T-helper 1 cell treated with Interleukin-12 subunit alpha and Interleukin-12 subunit beta and Interleukin-4 antibody, amounts not matched to agents 30 ng/mL and 1 ng/mL, for 36 hours (primary cell): Measurements from ENCODE around the gene KCNMB1. TPM values are rescaled to one million over a fixed set of nuclear protein-coding genes. Genes with fewer than 3 reads are reported as not detected.

Experiments used
- intact Hi-C: fragments of 100-400 bp; cut with micrococcal nuclease; formaldehyde crosslinking; loops from one replicate; pipeline ENCODE4 v1.15.1; 2024
- total RNA-seq: library from RNA; stranded (reverse); gene quantifications from 2 replicates; pipeline ENCODE4 v1.2.3, GENCODE V29; 2022

KCNMB1 gene
- not detected in 2 replicates for total RNA-seq

- intact Hi-C loops: no loop called here
These were observed at the start of gene KCNMB1 for GRCh38 chr5:170388818-170389549. Gene KCNMB1, minus strand, starts transcription at chr5:170389367. Its CDS starts 3,920 bp downstream, at chr5:170385447.

GRCh38 chr5:170438581-170438980 lies 49.4 kb upstream of the KCNMB1 start:
- intact Hi-C loops: no loop called here

GRCh38 chr5:170437621-170438375 lies 48.6 kb upstream of the KCNMB1 start:
- intact Hi-C loops: no loop called here

- intact Hi-C loops: no loop called here
These were observed 47.2 kb upstream of the KCNMB1 start for GRCh38 chr5:170436335-170436734.

- intact Hi-C loops: loop anchor here (1.0 kb wide), 2 partner anchors 188 to 198 kb away; no protein-coding TSS in a partner anchor
These were observed 45.9 kb upstream of the KCNMB1 start for GRCh38 chr5:170434966-170435605.

- intact Hi-C loops: no loop called here
These were observed 43.5 kb upstream of the KCNMB1 start for GRCh38 chr5:170432669-170433068.

GRCh38 chr5:170431571-170431970 lies 42.4 kb upstream of the KCNMB1 start:
- intact Hi-C loops: no loop called here

- intact Hi-C loops: no loop called here
These were observed 41.8 kb upstream of the KCNMB1 start for GRCh38 chr5:170430866-170431437.

GRCh38 chr5:170430256-170430655 lies 41.1 kb upstream of the KCNMB1 start:
- intact Hi-C loops: no loop called here

GRCh38 chr5:170429014-170429413 lies 39.8 kb upstream of the KCNMB1 start:
- intact Hi-C loops: no loop called here

GRCh38 chr5:170427672-170428236 lies 38.6 kb upstream of the KCNMB1 start:
- intact Hi-C loops: no loop called here

GRCh38 chr5:170426786-170427185 lies 37.6 kb upstream of the KCNMB1 start:
- intact Hi-C loops: no loop called here

GRCh38 chr5:170426149-170426767 lies 37.1 kb upstream of the KCNMB1 start:
- intact Hi-C loops: no loop called here

GRCh38 chr5:170425731-170426130 lies 36.6 kb upstream of the KCNMB1 start:
- intact Hi-C loops: no loop called here

GRCh38 chr5:170424629-170425028 lies 35.5 kb upstream of the KCNMB1 start:
- intact Hi-C loops: no loop called here

- intact Hi-C loops: no loop called here
These were observed 34.5 kb upstream of the KCNMB1 start for GRCh38 chr5:170423692-170424091.

GRCh38 chr5:170421826-170422225 lies 32.7 kb upstream of the KCNMB1 start:
- intact Hi-C loops: loop anchor here (1.0 to 2.0 kb wide), 2 partner anchors 147 to 322 kb away; no protein-coding TSS in a partner anchor

GRCh38 chr5:170420806-170421412 lies 31.7 kb upstream of the KCNMB1 start:
- intact Hi-C loops: loop anchor here (1.0 to 2.0 kb wide), 4 partner anchors 82 to 321 kb away; no protein-coding TSS in a partner anchor

- intact Hi-C loops: loop anchor here (1.0 to 2.0 kb wide), 3 partner anchors 80 to 193 kb away; no protein-coding TSS in a partner anchor
These were observed 30.5 kb upstream of the KCNMB1 start for GRCh38 chr5:170419643-170420042.

- intact Hi-C loops: no loop called here
These were observed 29.6 kb upstream of the KCNMB1 start for GRCh38 chr5:170418736-170419135.
